ENCODE results near the gene PTPRN2.

PTPRN2 gene

DNA sequence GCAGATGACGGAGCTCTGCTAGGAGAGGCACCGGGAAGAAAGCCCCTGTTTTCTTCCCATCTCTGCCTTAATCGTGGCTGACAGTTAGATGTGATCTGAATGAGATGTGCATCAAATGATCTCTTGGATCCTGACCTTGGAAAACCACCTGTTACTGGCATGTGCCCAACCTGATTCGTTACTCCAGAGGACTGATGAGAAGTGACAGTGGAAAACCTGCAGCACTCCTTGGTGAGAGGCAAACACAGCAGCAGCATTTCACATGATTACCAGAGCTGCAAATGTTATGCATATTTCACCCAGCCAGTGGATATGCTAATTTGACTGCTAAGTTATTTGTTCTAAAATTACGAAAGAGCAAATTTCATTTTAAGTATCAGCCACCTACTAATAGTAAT lies 95.3 kb downstream of the PTPRN2 start:
- no peak overlapping the region for H3K4me3 ChIP-seq (ENCODE audit: low read depth, low read length)
- TF ChIP-seq, protein P1, sequence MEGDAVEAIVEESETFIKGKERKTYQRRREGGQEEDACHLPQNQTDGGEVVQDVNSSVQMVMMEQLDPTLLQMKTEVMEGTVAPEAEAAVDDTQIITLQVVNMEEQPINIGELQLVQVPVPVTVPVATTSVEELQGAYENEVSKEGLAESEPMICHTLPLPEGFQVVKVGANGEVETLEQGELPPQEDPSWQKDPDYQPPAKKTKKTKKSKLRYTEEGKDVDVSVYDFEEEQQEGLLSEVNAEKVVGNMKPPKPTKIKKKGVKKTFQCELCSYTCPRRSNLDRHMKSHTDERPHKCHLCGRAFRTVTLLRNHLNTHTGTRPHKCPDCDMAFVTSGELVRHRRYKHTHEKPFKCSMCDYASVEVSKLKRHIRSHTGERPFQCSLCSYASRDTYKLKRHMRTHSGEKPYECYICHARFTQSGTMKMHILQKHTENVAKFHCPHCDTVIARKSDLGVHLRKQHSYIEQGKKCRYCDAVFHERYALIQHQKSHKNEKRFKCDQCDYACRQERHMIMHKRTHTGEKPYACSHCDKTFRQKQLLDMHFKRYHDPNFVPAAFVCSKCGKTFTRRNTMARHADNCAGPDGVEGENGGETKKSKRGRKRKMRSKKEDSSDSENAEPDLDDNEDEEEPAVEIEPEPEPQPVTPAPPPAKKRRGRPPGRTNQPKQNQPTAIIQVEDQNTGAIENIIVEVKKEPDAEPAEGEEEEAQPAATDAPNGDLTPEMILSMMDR (IDR thresholded peaks at IDR 0.05; ENCODE audit: low read depth, low read length), result no peak

DNA sequence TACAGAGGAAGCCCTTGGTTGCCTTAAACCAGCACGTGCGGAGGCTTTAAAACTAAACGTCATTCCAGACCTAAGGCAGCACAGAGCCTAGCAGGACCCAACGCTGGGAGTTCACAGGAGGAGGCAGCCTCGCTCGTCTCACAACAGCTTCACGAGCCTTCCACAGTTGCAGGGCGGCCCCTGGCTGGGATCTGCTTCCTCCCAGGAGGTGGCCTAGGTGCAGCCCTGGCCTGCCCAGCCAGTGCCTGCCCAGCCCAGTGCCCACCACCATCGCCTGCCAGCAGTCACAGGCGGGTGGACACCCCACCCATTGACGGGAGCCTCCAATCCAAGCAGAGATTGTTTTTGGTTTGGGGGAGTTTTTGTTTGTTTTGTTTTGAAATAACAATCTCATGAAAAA lies 96.5 kb downstream of the PTPRN2 start:
- no peak overlapping the region for H3K4me3 ChIP-seq (ENCODE audit: low read depth, low read length)

DNA sequence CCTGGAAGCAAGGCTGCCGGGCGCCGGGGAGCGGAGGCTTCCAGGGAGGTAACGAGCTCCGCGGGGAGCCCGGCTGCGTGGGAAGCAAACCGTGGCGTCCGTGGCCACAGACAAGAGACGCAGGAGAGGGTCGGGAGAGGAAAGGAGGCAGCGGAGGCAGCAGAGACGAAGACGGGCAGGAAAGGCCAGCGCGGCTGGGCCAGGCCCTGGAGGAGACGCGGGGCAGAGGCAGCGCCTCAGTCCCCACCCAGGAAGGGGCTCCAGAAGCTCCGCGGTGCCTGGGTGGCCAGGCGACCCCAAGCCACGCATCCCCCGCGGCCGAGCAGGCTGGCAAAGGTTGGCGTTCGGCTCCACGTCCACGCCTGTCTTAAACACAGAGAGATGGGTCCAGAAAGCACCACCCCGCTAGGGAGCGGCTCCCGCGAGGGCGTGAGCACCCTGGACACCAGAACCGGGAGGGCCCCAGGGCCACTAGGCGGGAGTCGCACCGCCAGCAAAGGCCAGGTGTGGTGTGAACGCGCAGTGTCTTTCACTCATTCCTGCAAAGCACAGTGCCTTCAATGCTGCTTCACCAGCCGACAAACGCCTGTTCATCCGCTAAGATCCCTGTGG lies 97.3 kb downstream of the PTPRN2 start:
- TF ChIP-seq, protein P1 (IDR thresholded peaks at IDR 0.05; ENCODE audit: low read depth, low read length), result no peak
- no peak overlapping the region for H3K4me3 ChIP-seq (ENCODE audit: low read depth, low read length)

More for the DNA sequence above, 96.5 kb downstream of the PTPRN2 start:
- TF ChIP-seq, protein P1 (IDR thresholded peaks at IDR 0.05; ENCODE audit: low read depth, low read length), result no peak

DNA sequence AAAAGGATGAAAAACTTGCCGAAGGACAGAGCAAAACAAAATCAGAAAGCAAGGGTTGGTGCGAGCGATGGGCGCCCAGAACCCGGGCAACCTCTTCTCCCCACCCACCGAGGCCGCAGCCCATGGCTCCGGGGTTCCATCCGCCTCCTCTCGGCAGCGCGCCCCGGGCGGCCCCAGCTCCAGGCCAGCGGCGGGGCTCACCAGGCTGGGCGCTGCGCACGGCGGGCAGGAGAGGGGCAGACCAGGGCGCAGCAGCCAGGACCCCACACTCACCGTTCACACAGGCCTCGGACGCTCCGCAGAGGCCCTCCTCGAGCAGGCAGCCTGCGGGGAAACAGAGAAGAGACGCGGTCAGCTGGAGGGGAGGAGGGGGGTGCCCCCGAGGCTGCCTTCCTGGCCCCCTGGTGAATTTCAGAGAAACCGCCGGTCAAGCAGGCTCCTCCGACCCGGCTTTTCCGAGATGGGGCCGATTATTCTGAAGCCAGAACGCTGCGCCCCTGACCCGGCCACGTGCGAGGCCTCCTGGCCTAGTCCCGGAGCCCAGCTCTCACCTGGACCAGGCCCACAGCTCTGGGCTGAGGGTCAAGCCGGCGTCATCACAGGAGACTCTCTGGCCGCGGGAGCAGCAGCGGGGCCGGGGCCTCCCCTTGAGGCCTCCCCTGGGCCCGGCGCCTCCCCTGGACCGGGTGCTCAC lies 98.0 kb downstream of the PTPRN2 start:
- TF ChIP-seq, protein P1 (IDR thresholded peaks at IDR 0.05; ENCODE audit: low read depth, low read length), result no peak
- no peak overlapping the region for H3K4me3 ChIP-seq (ENCODE audit: low read depth, low read length)

DNA sequence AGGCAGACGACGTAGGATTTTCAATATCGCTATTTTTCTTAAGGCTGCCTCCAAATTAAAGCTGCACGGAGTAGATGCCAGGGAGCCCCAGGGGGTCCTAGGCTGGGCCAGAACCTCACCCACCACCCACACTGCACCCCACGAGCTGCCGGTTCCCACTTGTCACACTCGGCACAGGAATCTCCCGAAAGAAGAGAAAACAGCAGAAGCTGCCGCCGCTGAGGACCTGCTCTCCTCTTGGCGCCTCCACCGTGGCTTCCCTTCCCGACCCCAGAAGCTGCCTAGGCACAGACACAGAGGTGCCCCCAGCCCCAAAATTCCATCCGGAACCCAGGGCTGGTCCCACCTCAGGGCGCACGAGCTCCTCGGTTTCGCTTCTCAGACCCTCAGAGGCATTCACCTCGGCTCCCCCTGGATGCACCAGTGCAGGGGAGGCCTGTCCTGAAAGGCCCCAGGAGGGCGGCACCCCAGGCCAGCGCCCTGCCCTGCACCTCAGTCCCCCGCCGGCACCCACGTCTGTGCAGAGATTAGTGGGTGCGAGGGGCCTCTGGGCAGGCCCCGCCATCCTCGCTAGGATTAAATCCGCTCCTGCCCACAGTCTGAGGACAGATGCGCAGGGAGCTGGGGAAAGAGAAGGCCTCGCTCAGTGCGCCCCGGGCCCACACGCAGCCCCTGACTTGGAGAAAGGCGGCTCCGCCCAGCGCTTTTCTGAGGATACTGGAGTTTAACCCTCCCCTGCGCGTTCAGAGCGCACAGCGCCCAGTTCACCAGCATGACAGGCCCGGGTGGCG lies 99.2 kb downstream of the PTPRN2 start:
- TF ChIP-seq, protein P1 (IDR thresholded peaks at IDR 0.05; ENCODE audit: low read depth, low read length), result no peak

DNA sequence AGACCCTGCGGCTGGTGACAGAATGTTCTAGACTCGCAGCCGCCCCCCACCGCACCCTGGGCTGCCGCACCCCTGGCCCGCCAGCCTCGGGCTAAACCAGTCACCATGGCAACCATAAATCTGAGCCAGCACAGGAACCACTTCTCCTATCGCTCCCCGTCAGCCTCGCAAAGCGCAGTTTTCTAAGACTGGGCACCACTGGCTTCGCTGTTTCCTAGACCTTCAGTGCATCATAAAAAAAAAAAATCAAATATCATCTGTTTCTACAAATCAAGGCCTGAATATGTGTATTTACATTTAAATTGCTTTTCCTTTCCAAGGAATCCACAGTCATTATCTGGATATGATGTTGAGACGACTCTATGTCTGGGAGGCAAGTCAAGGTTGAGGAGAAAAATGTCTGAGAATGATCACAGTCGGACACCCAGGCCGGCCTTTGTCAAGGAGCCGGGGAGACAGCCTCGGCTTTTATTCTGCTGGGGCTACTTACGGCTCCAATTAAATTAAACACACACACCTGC lies 99.9 kb downstream of the PTPRN2 start:
- TF ChIP-seq, protein P1 (IDR thresholded peaks at IDR 0.05; ENCODE audit: low read depth, low read length), result no peak
- H3K4me3 ChIP-seq (ENCODE audit: low read depth, low read length), result no peak overlapping the region

More for the DNA sequence above, 99.2 kb downstream of the PTPRN2 start:
- H3K4me3 ChIP-seq (ENCODE audit: low read depth, low read length), result no peak overlapping the region

Measured in WI38 (cell line).